SKM-1 treated with dmso at 0.1 percent for 144 hours (cell line): ENCODE measurements around the gene AMER1.
"Not testable (repeated sequence)": the region's sequence is repeated elsewhere in the genome, so short reads cannot be mapped to it uniquely, and the experiment has no call there.

Source experiments
- DNase-seq: peaks from one replicate; lab custom pipeline; 2025; ENCODE audit not compliant: unreplicated experiment; lab: John Stamatoyannopoulos, UW

The AMER1 gene

DNA sequence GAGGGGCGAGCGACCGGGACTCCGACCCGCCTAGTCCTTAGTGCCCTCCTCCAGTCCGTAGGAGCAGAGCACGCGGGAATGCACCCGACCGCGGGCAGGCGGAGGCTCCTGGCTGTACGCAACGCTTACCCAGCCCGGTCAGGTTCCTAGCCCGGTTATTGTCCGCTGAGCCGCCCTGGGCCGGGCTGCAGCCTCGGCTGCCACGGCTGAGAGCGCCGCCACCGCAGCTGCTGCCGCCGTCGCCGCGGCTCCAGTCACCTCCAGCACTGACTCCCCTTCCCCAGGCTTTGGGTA is at the start of gene AMER1:
TSS of gene AMER1 (minus strand) at position 268 of the 294 bp plus-strand sequence. CDS start 12,422 bp downstream, outside the sequence.
- DNase-seq: peak; percentile 60

DNA sequence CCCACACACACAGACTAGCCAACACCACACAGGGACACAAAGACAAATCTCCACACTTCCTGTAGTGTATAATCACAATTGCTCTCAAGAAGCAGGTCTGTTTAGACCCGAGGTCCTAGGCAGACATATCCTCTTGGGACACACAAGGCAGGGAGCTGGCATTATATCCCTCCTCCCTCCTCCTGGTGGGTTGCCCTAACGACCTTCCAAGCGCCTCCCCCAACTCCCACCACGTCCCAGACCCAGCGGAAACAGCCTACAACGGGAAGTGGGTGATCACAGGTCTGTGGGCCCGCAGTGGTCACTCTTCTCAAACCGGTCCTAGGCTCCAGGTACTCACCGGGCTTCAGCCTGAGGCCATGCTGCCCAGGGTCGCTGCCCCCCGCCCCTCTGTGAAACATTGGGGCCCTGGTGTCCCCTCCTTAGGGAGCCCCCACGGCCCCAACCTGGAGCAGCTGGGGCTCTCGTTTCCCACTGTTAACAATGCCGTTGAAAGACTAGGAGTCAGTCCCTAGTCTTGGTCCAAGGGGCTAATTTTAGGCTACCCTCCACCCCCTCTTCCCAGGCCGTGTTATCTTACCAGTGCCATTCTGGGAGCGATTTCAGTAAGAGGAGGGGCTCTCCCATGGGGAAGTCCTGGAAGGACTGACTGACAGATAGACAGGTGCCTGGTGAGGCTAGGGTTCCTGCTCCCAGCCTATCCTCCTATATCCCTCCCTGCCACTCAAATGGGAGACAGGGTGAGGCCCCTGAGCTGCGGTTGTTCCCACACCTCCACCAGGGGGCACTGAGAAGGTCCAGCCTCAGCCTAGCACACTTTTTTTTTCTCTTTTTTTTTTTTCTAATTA is 24.8 kb upstream of the AMER1 start, which contains the start of gene ASB12:
TSS of gene ASB12 (minus strand) at position 485 of the 848 bp plus-strand sequence. CDS start 4,957 bp downstream, outside the sequence.
- DNase-seq: no peak

- DNase-seq: no peak
Measured at GRCh38 chrX:64229154-64229553, 23.6 kb upstream of the AMER1 start.

- no peak for DNase-seq
Measured at GRCh38 chrX:64218023-64218422, 12.5 kb upstream of the AMER1 start.

GRCh38 chrX:64213989-64214388 is 8.5 kb upstream of the AMER1 start:
- not testable (repeated sequence) for DNase-seq

- no peak for DNase-seq
Measured at GRCh38 chrX:64206556-64207162, 1.2 kb upstream of the AMER1 start.

- DNase-seq: peak; percentile 65
Measured at GRCh38 chrX:64205735-64206501, 410 bp upstream of the AMER1 start.

DNA sequence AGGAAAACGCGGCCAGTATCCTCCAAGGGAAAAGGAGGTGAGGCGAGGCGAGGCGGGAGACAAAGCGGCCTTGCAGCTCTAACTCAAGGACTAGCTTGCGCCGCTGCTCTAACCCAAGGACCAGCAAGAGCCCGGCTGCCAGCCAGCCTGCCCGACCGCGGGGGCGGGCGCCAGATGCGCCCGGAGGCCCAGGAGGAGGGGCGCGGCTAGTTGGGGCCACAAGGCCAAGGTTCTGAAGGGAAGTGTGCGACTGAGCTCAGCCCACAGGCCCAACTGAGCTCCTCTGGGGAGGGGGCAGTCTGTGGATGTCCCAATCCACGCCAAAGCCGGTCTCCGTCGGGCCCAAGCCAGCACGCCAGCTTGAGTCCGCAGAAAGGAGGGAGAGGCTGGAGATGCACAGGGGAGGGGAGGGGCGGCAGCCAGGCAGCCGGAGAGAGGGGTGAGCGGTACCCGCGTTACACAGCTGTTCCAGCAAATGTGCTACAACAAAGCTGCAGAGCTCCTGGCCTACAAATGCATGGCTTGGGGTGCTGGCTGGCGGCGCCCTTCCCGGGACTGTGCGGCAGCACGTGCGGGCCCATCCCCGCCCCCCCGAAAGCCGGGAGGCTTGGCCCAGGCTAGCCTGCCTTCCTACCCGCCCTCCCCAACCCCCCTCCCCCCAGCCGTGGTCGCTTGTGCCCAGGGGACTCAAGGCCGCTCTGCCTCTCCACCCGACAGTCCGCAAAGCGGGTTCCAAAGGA is 637 bp downstream of the AMER1 start:
- DNase-seq: peak; percentile 2

GRCh38 chrX:64204252-64204651 is 1.3 kb downstream of the AMER1 start:
- no peak for DNase-seq

- DNase-seq: no peak
Measured at GRCh38 chrX:64202808-64203325, 2.6 kb downstream of the AMER1 start.

DNA sequence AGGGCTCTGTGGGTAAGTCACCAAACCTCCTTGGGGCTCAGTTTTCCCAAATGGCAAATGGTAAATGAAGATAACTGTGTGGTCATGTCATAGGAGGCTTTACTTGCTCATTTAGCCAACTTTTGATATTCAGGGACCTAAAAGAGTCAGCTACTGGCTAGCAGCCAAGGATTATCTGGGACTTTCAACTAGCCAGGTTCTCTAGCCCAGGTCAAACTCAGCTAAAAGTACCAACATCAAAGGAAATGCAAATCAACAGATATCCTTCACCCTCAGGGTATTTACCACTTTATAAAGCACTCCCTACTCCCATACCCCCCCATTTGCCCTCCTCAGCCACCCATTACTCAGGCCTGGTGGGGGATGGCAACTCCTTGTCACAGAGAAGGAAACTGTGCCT is 7.5 kb downstream of the AMER1 start:
- DNase-seq: no peak

DNA sequence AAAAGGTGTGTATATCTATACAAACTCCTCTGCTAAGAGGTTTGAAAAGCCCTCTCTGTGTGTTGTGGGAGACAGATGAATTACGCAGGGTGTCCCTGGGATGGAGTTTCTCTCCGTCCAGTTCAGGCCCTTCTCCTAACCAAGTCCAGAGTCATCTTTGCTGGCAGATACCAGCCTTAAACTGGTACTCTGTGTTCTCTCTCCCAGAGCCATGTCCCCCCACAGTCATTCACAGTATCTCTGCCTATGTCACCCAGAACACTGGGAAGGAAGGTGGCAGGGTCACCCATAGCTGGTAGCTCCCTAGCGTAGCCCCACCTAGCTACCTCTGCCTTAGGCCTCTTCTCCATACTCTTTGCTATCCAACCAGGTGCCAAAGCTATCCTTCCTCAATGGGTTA is 8.9 kb downstream of the AMER1 start:
- no peak for DNase-seq

GRCh38 chrX:64195862-64196261 is 9.6 kb downstream of the AMER1 start:
- DNase-seq: no peak

DNA sequence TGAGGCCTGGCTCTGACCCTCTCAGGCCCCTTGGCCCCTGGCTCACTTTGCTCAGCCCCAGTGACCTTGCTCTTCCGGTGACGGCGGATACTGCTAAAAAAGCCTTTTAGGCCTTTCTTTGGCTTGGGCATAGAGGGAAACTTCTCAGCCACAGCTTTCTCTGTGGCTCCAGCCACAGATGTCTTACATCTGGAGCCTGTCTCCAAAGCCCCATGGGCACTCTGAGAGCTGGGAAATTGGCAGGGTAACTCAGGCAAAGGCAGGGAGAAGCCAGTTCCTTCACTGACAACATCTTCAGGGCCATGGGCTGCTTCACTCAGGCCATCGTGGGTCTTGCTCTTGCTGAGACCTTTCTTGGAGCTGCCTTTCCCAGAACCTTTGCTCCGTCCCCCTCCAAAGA is 12.8 kb downstream of the AMER1 start:
- DNase-seq: no peak

GRCh38 chrX:64192040-64192439 is 13.5 kb downstream of the AMER1 start:
- no peak for DNase-seq

DNA sequence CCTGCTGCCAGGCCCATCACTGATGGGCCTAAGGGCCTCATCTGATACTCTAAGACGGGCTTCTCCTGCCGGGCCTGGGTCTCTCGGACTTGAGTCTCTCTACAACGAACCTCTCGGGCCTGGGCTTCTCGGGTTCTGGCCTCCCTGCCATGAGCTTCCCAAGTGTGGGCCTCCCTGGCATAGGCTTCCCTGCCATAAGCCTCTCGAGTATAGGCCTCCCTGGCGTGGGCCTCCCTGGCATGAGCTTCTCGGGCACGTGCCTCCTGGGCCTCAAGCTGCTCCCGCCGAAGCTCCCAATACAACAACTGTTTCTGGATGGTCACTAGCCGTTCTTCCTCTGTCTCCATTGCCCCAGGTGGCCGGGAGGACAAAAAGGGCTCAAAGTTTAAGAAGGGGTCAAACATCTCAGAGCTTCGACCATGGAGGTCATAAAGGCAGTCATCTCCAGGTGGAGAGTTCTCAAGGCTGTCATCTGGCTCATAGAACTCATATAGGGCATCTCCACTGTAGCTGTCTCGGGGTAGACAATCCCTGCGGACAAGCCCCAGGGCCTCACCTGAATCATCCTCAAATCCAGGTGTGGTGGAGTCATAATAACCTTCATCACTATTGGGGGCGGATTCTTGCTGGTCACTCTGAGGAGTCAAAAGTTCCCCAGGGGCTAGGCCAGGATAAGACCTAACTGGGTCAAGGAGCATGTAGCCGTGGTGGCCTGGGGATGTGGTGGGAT is 14.1 kb downstream of the AMER1 start:
- DNase-seq: no peak

DNA sequence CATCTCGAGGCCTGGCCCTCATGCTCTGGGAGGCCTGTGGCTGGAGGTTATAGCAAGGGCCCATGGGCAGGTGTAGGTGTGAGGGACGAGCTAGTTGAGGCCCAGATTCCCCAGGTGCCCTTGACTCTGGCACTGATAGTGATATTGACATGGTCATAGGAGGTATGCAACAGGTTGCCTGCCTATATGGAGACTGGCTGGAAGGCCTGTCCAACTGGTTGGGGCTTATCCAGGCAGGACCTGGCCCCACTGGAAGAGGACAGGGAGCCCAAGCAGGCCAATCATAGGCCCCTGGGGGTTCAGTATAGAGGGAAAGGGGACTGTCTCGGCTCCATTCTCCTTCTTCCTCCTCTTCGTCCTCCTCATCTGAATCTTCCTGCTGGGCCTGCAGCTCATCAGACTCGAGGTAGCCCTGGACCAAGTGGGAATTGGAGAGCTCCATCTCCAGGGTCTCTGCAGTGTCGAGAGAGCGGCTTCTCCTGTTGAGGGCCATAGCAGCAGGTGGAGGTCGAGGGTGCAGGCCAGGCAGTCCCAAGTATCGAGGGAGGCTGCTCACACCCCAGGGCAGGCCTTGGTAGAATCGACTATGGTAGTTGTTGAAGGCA is 15.3 kb downstream of the AMER1 start:
- no peak for DNase-seq

DNA sequence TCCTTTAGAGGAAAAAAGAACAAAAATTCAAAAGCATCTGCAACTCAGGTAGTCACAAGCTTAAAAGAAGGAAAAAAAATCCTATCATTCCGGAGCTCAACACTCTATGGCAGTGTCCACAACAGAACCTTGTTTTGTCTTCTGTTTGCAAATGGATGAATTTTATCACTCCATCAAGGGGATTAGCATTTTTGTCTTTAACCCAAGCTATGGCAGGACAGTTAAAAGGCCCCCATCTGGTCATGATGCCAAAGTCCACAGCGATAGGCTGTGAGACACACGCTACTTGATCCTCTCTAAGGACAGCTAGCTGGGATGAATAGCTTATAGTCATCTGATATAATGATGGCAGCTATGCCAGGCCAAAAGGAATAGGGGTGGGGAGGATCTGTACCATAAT is 16.6 kb downstream of the AMER1 start:
- no peak for DNase-seq

DNA sequence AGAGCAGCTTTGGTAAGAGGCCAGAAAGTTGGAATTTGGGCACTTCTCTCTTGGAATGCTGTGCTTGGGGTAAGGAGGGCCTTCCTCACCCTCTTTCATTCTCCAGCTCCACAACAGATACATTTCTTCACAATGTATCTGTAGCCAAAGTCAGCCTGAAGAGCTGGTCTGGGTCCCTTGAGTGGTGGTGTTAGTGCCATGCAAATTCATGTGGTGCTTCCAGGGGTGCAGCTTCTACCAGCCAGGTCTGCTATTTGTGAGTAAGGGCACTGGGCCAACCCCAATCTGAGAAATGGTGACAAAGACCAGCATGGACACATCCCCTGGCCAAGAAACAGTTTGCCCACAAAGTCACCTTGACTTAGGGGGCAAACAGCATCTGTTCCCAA is 17.8 kb downstream of the AMER1 start:
- no peak for DNase-seq
